ENCODE results near the gene ASNSD1.

ASNSD1 gene

GRCh38 chr2:189661148-189661956 lies at the start of gene ASNSD1:
TSS of gene ASNSD1 (plus strand) at chr2:189661459. CDS start at chr2:189666133, 4,674 bp downstream.
- peak within 1 kb of the TSS; percentile 52 to 97 (median 89) for H3K27ac ChIP-seq

GRCh38 chr2:189613077-189613636 lies 48.1 kb upstream of the ASNSD1 start:
- peak overlapping the region in 1 of 7 experiments; percentile 7 for H3K4me3 ChIP-seq
- peak overlapping the region in 10 of 21 experiments; percentile 4 to 76 (median 40) for H3K27ac ChIP-seq

More at GRCh38 chr2:189661148-189661956, at the start of gene ASNSD1:
- peak within 1 kb of the TSS; percentile 68 to 88 (median 82) for H3K4me3 ChIP-seq

GRCh38 chr2:189613650-189614420 lies 47.4 kb upstream of the ASNSD1 start:
- no peak overlapping the region for H3K4me3 ChIP-seq
- H3K27ac ChIP-seq = peak overlapping the region in 3 of 21 experiments; percentile 39 to 76 (median 43)

- Histone ChIP-seq H3K27ac (no peak overlapping the region), H3K4me3 (no peak overlapping the region)
Observed at GRCh38 chr2:189614585-189614984, 46.7 kb upstream of the ASNSD1 start.

- Histone ChIP-seq H3K4me3 (no peak overlapping the region), H3K27ac (no peak overlapping the region)
Observed at GRCh38 chr2:189618197-189618596, 43.1 kb upstream of the ASNSD1 start.

- H3K4me3 ChIP-seq = no peak overlapping the region
- H3K27ac ChIP-seq = no peak overlapping the region
Observed at GRCh38 chr2:189621781-189622180, 39.5 kb upstream of the ASNSD1 start.

- H3K4me3 ChIP-seq = no peak overlapping the region
- H3K27ac ChIP-seq = no peak overlapping the region
Observed at GRCh38 chr2:189623049-189623448, 38.2 kb upstream of the ASNSD1 start.

- H3K4me3 ChIP-seq = no peak overlapping the region
- no peak overlapping the region for H3K27ac ChIP-seq
Observed at GRCh38 chr2:189624648-189625355, 36.5 kb upstream of the ASNSD1 start.

GRCh38 chr2:189625636-189626035 lies 35.6 kb upstream of the ASNSD1 start:
- Histone ChIP-seq H3K4me3 (no peak overlapping the region), H3K27ac (no peak overlapping the region)

- Histone ChIP-seq H3K4me3 (no peak overlapping the region), H3K27ac (no peak overlapping the region)
Observed at GRCh38 chr2:189627789-189628188, 33.5 kb upstream of the ASNSD1 start.

- Histone ChIP-seq H3K27ac (no peak overlapping the region), H3K4me3 (no peak overlapping the region)
Observed at GRCh38 chr2:189628817-189629530, 32.3 kb upstream of the ASNSD1 start.

GRCh38 chr2:189629531-189630453 lies 31.5 kb upstream of the ASNSD1 start:
- no peak overlapping the region for H3K4me3 ChIP-seq
- no peak overlapping the region for H3K27ac ChIP-seq

GRCh38 chr2:189631849-189632248 lies 29.4 kb upstream of the ASNSD1 start:
- no peak overlapping the region for H3K4me3 ChIP-seq

GRCh38 chr2:189633392-189633811 lies 27.9 kb upstream of the ASNSD1 start:
- H3K27ac ChIP-seq = no peak overlapping the region
- no peak overlapping the region for H3K4me3 ChIP-seq

More at GRCh38 chr2:189631849-189632248, 29.4 kb upstream of the ASNSD1 start:
- no peak overlapping the region for H3K27ac ChIP-seq

GRCh38 chr2:189635353-189635752 lies 25.9 kb upstream of the ASNSD1 start:
- H3K27ac ChIP-seq = no peak overlapping the region
- H3K4me3 ChIP-seq = no peak overlapping the region

GRCh38 chr2:189638301-189639006 lies 22.8 kb upstream of the ASNSD1 start:
- H3K27ac ChIP-seq = no peak overlapping the region
- H3K4me3 ChIP-seq = no peak overlapping the region

GRCh38 chr2:189639007-189639609 lies 22.2 kb upstream of the ASNSD1 start:
- Histone ChIP-seq H3K4me3 (no peak overlapping the region), H3K27ac (no peak overlapping the region)

All from skin epidermis (tissue), 12 donors.